Measurements from ENCODE around the gene FNIP1. TPM values are rescaled to one million over a fixed set of nuclear protein-coding genes. Genes with fewer than 3 reads are reported as not detected.

The FNIP1 gene
- total and polyA plus RNA-seq, 2 experiments from 2014 or later = 8.2 to 27.9 TPM

GRCh38 chr5:131787736-131788135 lies 9.1 kb downstream of the FNIP1 start:
- Mint-ChIP-seq H3K4me1 (peaks cover 6% of the 10 kb centered on the region; the same call in 2 of the 3 replicates), H3K27me3 (ENCODE audit: insufficient read depth, low read depth, poor library complexity) (no peaks in the 10 kb centered on the region), H3K36me3 (ENCODE audit: low read depth) (no peaks in the 10 kb centered on the region), H3K4me3 (no peak overlapping the region), H3K9me3 (no peaks in the 10 kb centered on the region), H3K27ac (no peak overlapping the region)
- Histone ChIP-seq H3K9me2 (ENCODE audit: insufficient read depth) (no peaks in the 10 kb centered on the region), H3F3A (replicated peaks; ENCODE audit: low read depth) (no peaks in the 10 kb centered on the region), H3K79me2 (replicated peaks; ENCODE audit: insufficient read depth) (peaks cover 95% of the 10 kb centered on the region), H3K27ac (ENCODE audit: low read depth) (no peak overlapping the region), H3K27me3 (ENCODE audit: insufficient read depth) (no peaks in the 10 kb centered on the region), H3K4me1 (ENCODE audit: insufficient read depth) (0 out of 2 replicates have a peak, but pooled peaks cover 4% of the 10 kb centered on the region), H2AFZ (no peak overlapping the region), H3K4me2 (no peak overlapping the region), H4K20me1 (replicated peaks; ENCODE audit: insufficient read depth) (peaks cover 29% of the 10 kb centered on the region), H3K36me3 (ENCODE audit: insufficient read depth) (no peaks in the 10 kb centered on the region), H3K4me3 (no peak overlapping the region)
- DNase-seq (ENCODE audit: low spot score) (no peak), ATAC-seq (no peak)
- TF ChIP-seq ETS1 (IDR thresholded peaks at IDR 0.05) = no peak
- TF ChIP-seq POLR2AphosphoS5 (IDR thresholded peaks at IDR 0.05; ENCODE audit: low read depth) = no peak
- no peak for TF ChIP-seq REST (IDR thresholded peaks at IDR 0.05; ENCODE audit: unreplicated experiment)
- no peak for TF ChIP-seq ZNF462 (CRISPR knock-in tag; IDR thresholded peaks at IDR 0.05)
- TF ChIP-seq CREB1 (CRISPR knock-in tag; IDR thresholded peaks at IDR 0.05; ENCODE audit: low read depth) = no peak
- no peak for TF ChIP-seq EZH2 (IDR thresholded peaks at IDR 0.05; ENCODE audit: low read depth, unreplicated experiment)
- no peak for TF ChIP-seq NANOG (IDR thresholded peaks at IDR 0.05; ENCODE audit: borderline replicate concordance)
- no peak for TF ChIP-seq JUNB (IDR thresholded peaks at IDR 0.05; ENCODE audit: unreplicated experiment)
- TF ChIP-seq EZH2phosphoT487 (IDR thresholded peaks at IDR 0.05; ENCODE audit: unreplicated experiment) = no peak
- no peak for TF ChIP-seq ZNF331 (CRISPR knock-in tag; IDR thresholded peaks at IDR 0.05; ENCODE audit: low read depth)
- no peak for TF ChIP-seq CTCF (conservative IDR thresholded peaks at IDR 0.05; ENCODE audit: low read depth in 2 of 2)
- TF ChIP-seq ZNF114 (CRISPR knock-in tag; IDR thresholded peaks at IDR 0.05) = no peak
- TF ChIP-seq STAT1 (IDR thresholded peaks at IDR 0.05; ENCODE audit: unreplicated experiment) = no peak

All from GM23338 (cell line).